HG02623 (cell line): Measurements from ENCODE around the gene NFIX.

Experiments used
- ATAC-seq: cut with Tn5 transposase; IDR thresholded peaks from one replicate; pipeline ENCODE4 v1.9.1; 2021; ENCODE audit warnings: moderate library complexity; ENCODE audit not compliant: unreplicated experiment

Gene NFIX

DNA sequence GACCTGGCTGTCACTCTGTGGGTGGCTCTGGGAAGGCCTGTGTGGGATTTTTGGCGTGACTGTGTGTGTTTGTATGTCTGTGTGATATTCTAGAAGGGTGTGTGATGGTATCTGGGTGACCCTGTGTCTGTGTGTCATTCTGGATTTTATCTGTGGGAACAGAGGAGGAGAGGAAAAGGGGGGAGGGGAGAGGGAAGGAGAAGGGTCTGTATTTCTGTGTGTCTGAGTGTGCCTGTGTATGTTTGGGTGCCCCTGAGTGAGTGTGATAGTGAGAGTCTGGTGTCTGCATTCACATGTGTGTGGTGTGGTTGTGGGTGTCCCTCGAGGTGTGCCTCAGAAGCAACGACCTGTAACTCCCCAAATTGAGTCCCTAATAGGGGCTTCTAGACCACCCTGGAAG lies 8.1 kb upstream of the NFIX start:
- no peak for ATAC-seq

DNA sequence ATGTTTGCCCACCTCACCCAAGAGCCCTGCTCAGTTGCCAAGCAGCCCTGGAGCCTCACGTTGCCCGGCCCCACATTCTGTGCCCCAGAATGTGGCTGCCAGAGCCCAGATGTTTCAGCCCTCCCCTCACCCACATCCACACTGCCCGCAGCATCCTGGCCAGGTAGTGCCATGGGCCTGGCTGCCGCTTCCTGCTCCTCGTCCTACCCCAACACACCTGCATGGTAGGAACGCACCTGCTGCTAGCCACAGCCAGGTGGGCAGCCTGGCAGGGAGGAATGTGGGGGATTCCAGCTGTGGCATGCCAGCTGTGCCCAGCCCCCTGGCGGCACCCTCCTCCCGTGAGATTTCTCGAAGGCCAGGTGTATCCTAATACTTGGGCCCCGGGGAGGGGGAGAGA lies 7.5 kb upstream of the NFIX start:
- ATAC-seq = no peak

DNA sequence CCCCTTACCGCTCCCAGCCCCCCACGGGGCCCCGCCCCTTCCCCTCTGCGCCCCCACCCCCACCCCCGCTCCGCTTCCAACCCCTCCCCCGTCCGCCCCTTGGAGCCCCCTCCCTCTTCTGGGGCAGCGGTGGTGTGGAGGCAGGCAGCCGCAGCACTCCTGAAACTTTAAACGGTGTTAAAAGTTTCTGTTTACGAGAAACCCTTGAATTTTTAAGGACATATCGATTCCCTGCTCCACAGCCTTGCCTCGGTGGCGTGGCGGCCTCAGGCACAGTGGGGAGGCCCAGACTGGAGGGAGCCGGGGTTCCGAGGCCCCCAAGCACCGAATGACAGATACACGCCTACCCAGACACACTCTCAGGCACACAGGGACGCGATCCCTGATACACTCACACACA lies 4.8 kb upstream of the NFIX start:
- ATAC-seq = no peak

DNA sequence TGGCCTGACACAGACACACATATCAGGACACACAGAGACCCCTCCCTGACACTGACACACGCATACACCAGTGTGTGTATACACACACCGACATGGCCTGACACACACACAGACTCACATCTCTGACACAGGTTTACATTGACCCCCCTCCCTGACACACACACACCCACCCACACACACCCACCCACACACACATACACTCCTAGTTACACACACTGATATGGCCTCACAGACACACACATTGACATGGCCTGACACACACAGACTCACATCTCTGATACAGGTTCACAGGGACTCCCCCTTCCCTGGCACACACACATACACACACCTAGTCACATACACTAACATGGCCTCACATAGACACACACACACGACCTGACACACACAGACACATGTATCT lies 4.4 kb upstream of the NFIX start:
- ATAC-seq = no peak

DNA sequence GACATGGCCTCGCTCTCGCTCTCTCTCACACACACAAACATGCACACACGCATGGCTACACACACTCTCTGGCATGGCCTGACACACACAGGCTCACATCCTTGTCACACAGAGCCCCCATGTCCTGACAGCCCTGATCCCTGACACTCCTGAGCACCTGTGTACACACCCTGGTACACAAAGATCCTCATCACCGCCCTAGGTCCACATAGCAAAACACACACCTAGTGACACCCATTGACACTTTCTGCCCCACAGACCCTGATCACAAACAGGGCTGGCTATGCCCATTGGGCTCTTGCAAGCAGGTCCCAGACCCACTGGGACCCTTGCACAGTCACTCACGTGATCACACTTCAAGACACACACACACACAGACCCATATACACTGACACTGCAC lies 4.0 kb upstream of the NFIX start:
- no peak for ATAC-seq

DNA sequence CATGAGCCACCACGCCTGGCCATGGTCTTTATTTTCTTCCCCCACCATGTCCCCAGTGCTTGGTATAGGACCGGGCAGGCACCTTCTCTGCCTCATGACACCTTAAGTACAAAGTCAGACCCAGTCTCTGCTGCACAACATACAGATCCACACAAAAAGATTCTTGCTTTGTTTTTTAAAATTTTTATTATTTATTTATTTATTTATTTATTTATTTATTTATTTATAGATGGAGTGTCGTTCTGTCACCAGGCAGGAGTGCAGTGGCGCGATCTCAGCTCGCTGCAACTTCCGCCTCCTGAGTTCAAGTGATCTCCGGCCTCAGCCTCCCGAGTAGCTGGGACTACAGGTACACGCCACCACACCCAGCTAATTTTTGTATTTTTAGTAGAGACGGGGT lies 2.5 kb upstream of the NFIX start:
- no peak for ATAC-seq

DNA sequence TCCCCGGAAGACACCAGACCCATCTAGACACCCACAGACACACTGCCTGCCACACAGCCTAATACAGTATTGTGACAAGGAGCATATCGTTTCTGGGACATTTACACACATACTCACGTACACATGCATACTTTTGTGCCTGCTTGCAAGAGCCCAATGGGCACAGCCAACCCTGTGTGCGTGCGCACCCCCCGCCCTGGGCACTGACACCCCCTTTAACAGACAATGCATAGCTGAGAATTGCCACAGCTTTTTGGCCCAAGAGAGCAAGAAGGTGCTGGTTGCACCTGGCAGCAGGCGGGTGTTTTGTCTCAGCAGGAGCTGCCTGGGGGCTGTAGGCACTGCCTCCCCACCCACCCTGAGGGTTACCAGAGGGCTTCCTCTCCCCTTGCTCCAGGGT lies 1.7 kb upstream of the NFIX start:
- no peak for ATAC-seq

DNA sequence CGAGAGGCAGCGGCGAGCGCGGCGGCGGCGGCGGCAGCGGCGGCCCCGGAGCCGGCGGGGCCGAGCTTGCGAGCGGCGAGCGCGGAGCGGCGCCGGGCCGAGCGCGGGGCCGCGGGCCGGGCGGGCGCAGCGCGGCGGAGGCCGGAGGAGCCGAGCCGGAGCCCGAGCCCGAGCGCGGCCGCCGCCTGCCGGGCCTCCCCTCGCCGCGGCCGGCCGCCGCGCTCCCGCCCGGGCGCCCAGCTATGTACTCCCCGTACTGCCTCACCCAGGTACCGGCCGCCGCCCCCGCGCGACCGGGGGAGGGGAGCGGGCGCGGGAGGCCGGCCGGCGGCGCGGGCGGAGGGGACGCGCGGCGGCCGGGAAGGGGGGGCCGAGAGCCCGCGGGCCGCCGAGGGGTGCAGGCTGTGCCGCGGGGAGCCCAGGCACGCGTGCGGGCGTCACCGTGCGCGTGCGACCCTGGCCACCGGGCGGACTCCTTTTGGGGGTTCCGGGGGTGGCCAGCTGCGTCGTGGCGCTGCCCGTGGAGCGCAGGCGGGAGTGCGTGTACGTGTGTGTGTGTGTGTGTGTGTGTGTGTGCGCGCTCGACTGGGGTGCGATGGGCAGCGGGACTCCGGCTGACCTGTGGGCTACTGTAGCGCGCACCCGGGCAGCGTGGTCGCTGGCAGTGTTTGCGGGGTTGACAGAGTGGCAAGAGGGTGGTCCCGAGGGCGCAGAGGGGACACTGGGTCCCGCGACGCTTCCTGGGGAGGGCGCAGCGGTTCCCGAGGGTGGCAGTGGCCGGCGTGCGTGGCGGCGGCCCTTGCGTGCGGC lies 526 bp downstream of the NFIX start:
- no peak for ATAC-seq

DNA sequence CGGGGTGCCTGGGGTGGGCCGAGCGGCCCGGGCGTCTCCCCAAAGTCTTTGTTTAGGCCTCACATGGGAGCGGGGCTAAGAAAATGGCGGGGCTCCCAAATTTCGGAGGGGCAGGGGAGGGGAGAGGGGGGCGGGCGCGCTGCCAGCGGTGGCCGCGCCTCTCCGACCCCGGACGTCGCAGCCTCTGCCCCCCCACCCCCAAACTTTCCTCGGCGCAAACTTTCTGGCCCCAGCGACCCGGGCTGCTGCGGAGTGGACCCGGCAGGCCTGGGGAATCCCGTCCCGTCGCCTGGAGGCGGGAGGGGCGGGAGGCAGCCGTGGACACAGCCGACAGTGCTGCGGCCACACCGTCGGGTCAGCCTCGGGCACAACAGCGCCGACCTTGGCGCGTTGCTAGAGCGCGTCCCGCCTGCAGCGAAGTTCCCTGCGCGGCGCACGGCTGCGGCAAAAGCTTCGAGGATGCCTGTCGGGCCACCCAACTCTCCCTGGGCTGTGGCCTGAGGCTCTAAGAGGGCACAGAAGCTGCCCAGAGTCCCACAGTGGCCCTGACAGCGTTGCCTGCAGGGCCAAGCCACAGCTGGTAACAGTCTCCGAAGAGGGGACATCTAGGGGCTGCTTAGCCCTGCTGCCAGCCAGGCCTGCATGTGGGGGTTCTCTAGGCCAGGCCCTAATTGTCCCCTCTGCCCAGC lies 1.3 kb downstream of the NFIX start:
- no peak for ATAC-seq

DNA sequence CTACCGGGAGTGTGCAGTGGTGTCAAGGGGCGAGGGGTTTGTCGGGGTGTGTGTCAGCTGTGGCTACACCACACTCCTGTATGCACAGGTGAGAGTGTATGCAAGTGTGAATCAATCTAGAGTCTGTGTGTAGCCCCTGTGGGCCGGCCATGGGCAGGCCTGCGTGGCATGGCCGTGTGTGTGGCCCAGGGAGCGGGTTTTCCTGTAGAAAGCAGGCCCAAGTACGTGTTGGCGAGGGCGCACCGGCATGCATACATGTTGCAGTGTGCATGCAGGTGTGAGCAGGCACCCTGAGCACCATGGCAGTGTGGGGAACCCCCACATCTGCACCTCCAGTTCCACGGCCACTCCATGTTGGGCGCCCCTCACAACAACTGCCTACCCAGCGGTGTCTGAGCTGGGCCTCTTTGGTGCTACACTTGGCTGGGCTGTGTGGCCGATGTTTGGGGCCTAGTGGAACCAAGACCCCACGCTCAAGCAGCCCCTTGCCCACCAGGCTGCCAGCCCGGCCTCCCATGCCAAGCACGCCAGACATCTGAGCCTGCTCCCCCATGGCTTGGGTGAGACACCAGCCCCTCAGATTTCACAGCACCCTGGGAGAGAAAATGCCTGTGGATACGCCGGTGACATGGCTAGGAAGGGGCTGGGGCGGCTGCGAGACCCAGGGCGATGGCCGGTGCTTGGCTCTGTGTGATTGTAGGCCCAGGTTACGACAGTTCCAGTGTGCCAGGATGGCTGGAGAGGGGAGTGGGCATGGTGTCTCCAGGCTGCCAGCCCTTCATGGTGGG lies 2.1 kb downstream of the NFIX start:
- no peak for ATAC-seq

DNA sequence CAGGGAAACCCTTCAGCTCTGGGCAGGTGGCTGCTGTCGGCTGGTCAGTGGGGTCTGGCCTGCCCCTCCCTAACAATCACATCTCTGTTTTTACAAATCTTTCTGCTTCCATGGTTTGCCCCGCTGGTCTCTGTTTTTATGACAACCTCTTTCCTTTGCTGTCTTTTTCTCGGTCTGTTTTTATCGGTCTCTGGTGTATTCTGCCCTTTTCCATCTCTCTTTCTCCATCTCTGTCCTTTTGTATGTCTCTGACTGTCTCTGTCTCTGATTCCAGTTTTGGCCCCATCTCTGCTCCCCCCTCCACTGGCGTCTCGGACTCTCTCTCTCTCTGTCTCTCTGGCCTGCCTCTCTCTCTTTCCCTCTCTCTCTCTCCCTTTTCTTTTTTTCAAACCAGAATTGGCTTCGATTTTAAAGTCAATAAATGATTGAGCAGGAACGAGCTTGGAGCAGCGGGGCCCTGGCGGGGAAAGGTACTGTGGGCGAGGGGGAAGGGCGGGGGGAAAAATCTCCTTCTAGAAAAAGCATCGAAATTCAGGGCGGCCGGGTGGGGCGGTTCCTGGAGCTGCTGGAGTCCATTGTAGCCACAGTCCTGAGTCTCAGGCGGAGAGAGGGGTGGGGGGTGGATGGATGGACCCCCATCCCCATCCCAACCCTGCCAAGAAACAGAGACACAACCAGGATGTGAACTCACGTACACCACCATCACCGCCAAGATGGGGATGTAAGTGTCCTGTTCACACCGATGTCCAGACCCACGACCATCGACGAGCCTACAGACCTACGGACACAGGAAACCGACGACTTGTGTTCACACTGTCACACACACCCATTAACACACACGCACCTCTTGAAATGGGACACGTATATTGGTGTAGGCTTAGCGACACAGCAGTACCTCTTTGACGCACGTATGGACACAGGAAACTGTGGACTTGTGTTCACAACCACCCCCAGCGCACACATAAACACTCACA lies 3.0 kb downstream of the NFIX start:
- ATAC-seq = no peak

DNA sequence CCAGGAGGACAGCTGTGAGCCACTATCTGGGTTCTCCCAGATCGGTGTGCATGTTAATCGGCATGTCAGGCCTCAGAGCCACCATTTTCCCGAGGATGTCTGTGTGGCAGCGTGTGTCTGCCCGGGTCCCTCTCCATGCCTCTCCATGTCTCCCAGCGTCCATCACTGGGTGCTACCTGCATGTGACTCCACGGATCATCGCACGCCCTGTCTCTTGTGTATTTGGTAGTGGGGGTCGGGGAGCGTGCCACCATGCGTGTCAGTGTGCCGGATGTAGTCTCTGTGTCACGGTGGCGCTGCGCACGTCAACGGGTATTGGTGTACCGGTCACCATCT lies 5.9 kb downstream of the NFIX start:
- ATAC-seq = no peak

DNA sequence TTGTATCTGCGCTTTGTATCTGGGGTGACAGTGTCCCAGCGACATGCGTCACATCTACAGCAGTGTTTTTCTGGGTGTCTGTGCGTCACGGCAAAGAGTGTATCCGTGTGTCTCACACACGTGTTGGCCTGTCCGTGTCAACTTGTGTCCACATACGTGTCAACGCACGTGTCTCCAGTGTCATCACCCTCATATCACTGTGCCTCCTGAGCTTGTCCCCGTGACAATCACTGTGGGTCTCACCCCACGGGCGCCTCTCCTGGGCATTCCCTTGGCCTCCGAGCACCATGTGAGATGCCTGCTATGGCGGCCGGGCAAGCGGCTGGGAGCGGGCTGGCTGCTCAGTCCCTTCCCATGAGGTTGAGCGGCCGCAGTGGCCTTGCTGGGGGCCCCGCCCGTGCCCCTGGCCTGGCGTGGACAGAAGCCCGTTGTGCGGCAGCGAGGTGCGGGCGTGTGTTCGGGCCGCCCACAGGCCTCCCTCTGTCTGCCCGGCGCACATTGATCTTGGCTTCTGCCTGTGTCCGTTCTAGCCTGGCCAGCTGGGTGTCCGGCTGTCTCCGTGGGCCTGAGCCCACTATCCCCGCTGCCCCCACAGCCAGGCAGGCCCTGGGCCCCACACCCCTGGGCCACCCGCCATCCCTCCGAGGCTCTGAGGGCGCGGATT lies 6.4 kb downstream of the NFIX start:
- no peak for ATAC-seq

DNA sequence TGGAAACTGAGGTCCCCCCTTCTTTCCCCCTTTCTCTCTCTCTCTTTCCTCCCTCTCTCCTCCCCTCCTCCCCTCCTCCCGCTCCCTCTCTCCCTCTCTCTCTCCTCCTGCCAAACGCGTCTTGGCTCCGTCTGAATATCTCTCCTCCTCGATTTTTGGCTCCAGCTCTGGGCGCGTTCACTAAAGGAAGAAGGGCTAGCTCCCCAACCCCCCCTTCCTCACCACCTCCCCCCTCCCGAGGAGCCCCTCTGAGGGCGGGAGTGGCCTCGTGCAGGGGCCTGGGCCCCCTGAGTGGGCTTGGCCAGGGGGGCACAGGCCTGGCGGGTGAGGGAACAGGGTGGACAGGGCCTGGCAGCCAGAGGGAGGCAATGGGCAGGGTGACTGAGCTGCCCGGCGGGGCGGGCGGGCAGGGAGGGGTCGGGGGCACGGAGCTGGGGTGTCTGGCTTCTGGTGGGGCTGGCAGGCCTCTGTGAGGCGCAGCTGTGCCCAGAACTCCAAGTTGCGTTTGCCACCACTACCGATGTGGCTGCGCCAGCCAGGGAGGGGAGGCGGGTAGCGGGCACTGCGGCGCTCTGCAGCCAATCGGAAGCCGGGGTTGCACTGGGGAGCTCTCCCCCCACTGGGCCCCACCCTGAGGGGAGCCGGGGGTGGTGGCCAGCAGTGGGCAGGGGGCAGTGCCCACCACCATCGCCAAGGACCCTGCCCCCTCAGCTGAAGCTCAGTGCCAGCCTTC lies 7.1 kb downstream of the NFIX start:
- ATAC-seq = no peak

DNA sequence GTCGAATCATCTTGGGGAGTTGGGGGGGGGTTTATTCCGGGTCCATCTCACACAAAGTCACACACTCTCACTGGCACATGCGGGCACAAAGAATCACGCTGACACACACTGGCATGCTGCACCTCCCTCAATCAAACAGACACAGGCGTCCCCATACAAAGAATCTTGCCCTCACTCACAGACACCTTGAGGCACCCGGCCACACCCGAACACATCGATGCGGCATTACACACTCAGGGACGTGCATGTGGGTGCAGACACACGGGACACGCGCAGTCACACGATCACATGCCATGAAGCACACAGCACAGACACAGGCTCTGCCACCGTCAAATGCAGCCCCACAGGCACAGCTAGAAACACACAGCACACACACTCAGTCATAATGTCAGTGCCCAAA lies 7.8 kb downstream of the NFIX start:
- no peak for ATAC-seq

DNA sequence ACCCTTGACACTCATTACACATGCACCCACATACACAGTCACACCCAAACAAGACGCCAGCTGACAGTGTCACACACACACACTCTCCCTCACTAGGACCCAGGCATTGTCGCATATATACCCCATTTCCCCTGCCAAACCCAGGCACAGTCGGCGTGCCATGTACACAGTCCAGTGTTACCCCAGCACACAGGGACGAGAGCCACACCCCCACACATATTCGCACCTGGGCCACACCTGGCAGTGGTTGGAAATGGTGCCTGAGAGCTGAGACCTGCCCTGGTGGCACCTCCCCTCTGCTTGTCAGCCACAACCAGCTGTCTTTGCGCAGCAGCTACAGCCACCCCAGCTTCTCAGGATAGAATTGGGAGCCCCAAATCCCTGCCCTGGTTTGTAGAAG lies 9.0 kb downstream of the NFIX start:
- no peak for ATAC-seq

DNA sequence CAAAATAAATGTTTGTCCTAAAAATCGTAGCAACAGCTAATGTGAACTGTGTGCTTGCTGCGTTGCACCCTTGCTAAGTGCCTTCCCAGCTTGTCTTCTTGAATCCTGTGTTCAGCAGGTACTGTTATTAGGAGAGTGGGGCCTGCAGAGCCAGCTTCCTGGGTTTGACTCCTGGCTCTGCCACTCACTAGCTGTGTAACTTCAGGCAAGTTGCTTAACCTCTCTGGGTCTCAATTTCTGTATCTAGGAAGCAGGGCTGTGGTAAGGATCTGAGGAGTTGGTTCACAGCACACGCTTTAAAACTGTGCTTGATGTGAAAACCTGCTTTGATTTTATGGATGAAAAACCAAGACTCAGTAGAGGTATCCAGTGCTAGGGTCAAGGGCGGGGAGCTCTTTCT lies 10.0 kb downstream of the NFIX start:
- no peak for ATAC-seq

DNA sequence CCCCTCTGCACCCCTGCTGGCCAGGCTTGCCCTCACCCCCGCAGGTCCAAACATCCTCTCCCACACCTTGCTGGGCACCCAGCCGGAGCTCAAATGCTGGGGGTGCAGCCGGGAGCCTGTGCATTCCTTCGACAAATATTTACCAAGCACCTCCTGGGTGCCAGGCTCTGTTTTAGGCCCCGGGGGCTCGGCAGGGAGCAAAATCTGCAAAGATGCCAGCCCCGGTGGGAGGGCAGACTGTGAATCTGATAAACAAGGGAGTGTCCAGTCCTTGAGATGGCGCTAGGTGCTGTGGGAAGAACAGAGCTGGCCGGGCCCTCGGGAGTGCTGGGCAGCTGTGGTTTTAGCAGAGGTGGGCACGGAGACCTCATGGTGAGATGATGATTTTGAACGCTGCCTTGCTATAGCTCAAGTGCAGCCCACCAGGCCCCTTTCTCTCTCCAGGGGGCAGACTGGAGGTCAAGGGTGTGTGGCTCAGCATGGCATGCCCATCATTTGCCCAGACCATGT lies 10.6 kb downstream of the NFIX start:
- ATAC-seq = no peak

DNA sequence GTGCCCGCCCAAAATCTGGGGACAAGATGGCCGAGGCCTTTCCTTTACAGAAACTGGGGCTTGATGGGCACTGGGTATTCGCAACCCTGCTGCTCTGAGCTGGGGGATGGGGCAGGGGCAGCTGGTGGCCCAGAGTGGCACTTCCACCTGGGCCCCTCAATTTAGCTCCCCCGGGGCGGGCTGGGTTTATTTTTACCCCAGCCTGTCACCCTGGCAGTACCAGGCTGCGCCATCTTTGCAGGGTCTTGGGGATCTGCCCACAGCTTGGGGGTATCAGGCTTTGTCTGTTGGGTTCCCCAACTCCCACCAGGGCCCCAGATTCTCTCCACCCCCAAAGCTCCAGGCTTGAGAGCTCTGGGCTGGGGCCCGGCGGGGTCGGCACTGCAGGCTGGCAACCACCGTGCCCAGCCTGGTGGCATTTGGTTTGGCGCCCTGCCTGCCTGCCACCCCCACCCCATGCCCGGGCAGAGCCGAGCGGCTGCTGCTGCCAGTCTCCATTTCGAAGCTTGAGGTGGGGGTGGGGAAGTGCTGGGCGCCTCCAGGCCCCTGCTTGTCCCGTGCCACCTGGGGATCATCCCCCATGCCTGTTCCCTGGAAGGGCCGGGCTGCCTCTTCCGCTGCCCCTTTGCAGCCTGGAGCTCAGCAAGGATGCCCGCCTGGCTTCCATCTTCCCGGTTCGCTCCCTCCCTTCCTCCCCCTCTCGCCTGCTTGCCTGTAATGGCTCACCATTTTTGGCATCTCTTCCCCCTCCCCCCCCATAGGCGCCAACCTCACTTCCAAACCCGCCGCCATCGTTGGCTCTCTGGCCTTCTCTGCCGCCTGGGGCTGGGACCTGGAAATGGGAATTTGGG lies 11.4 kb downstream of the NFIX start:
- no peak for ATAC-seq
